Stimulated activated CD4-positive, alpha-beta T cell treated with anti-CD3 and anti-CD28 coated beads, Interleukin-1b, Interleukin-23, amount 100 ng/mL, for 48 hours (primary cell): ENCODE data around the gene PITPNM1.
A peak's percentile ranks its signal among the peaks of the same experiment; 100 is the strongest.
"Not testable (repeated sequence)": the region's sequence is repeated elsewhere in the genome, so short reads cannot be mapped to it uniquely, and the experiment has no call there.

Experiments used
- DNase-seq: peaks from one replicate; pipeline ENCODE4 v3.0.0-alpha.2; 2020

PITPNM1 gene

GRCh38 chr11:67522844-67523555, 17.8 kb upstream of the PITPNM1 start, which contains the start of gene CABP2:
CABP2 (minus strand) TSS chr11:67523446; CDS start chr11:67523326, 120 bp downstream.
- DNase-seq, result no peak

GRCh38 chr11:67522338-67522737, 17.2 kb upstream of the PITPNM1 start:
- DNase-seq, result no peak

- no peak for DNase-seq
Observed at GRCh38 chr11:67521924-67522323, 16.8 kb upstream of the PITPNM1 start.

GRCh38 chr11:67520856-67521824, 16.0 kb upstream of the PITPNM1 start:
- DNase-seq, result no peak

GRCh38 chr11:67519726-67520125, 14.6 kb upstream of the PITPNM1 start:
- no peak for DNase-seq

- no peak for DNase-seq
Observed at GRCh38 chr11:67517784-67518552, 12.8 kb upstream of the PITPNM1 start.

GRCh38 chr11:67516806-67517205, 11.6 kb upstream of the PITPNM1 start:
- no peak for DNase-seq

- DNase-seq, result no peak
Observed at GRCh38 chr11:67514116-67514515, 9.0 kb upstream of the PITPNM1 start.

- DNase-seq, result not testable (repeated sequence)
Observed at GRCh38 chr11:67511558-67511957, 6.4 kb upstream of the PITPNM1 start.

- no peak for DNase-seq
Observed at GRCh38 chr11:67510023-67510345, 4.8 kb upstream of the PITPNM1 start.

GRCh38 chr11:67508486-67509121, 3.4 kb upstream of the PITPNM1 start:
- DNase-seq, result peak; percentile 98

GRCh38 chr11:67507864-67508485, 2.8 kb upstream of the PITPNM1 start, which contains the start of gene CDK2AP2:
CDK2AP2 (minus strand) TSS chr11:67508162; CDS start chr11:67508082, 80 bp downstream.
- peak; percentile 99 for DNase-seq

- DNase-seq, result no peak
Observed at GRCh38 chr11:67507242-67507863, 2.2 kb upstream of the PITPNM1 start.

GRCh38 chr11:67506426-67507051, 1.4 kb upstream of the PITPNM1 start:
- no peak for DNase-seq

- peak; percentile 97 for DNase-seq
Observed at GRCh38 chr11:67505605-67506396, 638 bp upstream of the PITPNM1 start.

- no peak for DNase-seq
Observed at GRCh38 chr11:67504005-67504949, 886 bp downstream of the PITPNM1 start.

- no peak for DNase-seq
Observed at GRCh38 chr11:67503119-67504004, 1.8 kb downstream of the PITPNM1 start.
